H1 (cell line): ENCODE data around the gene BPI. TPM values are rescaled to one million over a fixed set of nuclear protein-coding genes. Genes with fewer than 3 reads are reported as not detected.

Experiments
- CHD7 ChIP-seq: fragments of 300-600 bp; sonication (generic); IDR thresholded peaks from 2 replicates; pipeline ENCODE4 v1.7.1; 2012; ENCODE audit warnings: low read length, moderate library complexity, mild to moderate bottlenecking, inconsistent platforms; ENCODE audit not compliant: insufficient replicate concordance
- JUN ChIP-seq: IDR thresholded peaks from 2 replicates; pipeline ENCODE4 v1.6.1; 2011; ENCODE audit warnings: low read depth, mild to moderate bottlenecking, improper control_type of control experiment, low read length
- MAFK ChIP-seq: IDR thresholded peaks from 2 replicates; pipeline ENCODE4 v1.6.1; 2012; ENCODE audit warnings: low read depth, mild to moderate bottlenecking, improper control_type of control experiment, low read length
- MAX ChIP-seq: IDR thresholded peaks from 2 replicates; pipeline ENCODE4 v1.6.1; 2012; ENCODE audit warnings: inconsistent platforms
- NRF1 ChIP-seq: IDR thresholded peaks from 2 replicates; pipeline ENCODE4 v1.6.1; 2011; ENCODE audit warnings: mild to moderate bottlenecking, low read depth, low read length, improper control_type of control experiment
- POU5F1 ChIP-seq: IDR thresholded peaks from 2 replicates; pipeline ENCODE4 v1.6.1; 2011; ENCODE audit warnings: low read depth, mild to moderate bottlenecking, low read length, moderate library complexity
- RXRA ChIP-seq: IDR thresholded peaks from 2 replicates; pipeline ENCODE4 v1.6.1; 2011; ENCODE audit warnings: low read depth, mild to moderate bottlenecking, low read length, moderate library complexity; ENCODE audit not compliant: insufficient read depth
- TEAD4 ChIP-seq: IDR thresholded peaks from 2 replicates; pipeline ENCODE4 v1.6.1; 2012; ENCODE audit warnings: low read depth, low read length, inconsistent platforms, mixed read lengths
- YY1 ChIP-seq: IDR thresholded peaks from 2 replicates; pipeline ENCODE4 v1.6.1; 2011; ENCODE audit warnings: low read depth, mild to moderate bottlenecking, low read length
- polyA plus RNA-seq, 7 experiments: library from polyadenylated mRNA; depleted of rRNA in 3 of 7; stranded (reverse) in 5 of 7; unstranded in 2 of 7; fragments of >200 nt in 5 of 7; fragments of 200-250 nt in 2 of 7; gene quantifications; 1 replicate in 5 of 7; 2 replicates in 1 of 7; 4 replicates in 1 of 7; pipeline versions ENCODE4 v1.2.1 to v1.2.3, GENCODE V29; 2011 to 2013; ENCODE audit warnings: missing spikeins in 2 of 7, mixed read lengths in 2 of 7
- total RNA-seq: library from RNA; stranded (reverse); fragmentation: NEBNext Ultra II Directional; extraction: Animal tissue kit (Norgen Biotek cat#: 25700); gene quantifications from 2 replicates; pipeline ENCODE4 v1.2.1, GENCODE V29; 2021

BPI gene
- total and polyA plus RNA-seq, 2 of the 8 experiments (the other 6 are each of a cell fraction or from before 2014, with no cell fraction given), result not detected

- TF ChIP-seq CHD7 (no peak), JUN (no peak), MAX (no peak), RXRA (no peak), MAFK (no peak), TEAD4 (no peak), YY1 (no peak), NRF1 (no peak), POU5F1 (no peak)
These were observed 47.9 kb upstream of the BPI start (continued) for GRCh38 chr20:38256021-38256420.
